Cardiac fibroblast (primary cell): ENCODE data around the gene GOLGA8S.
"Not testable (repeated sequence)": the region's sequence is repeated elsewhere in the genome, so short reads cannot be mapped to it uniquely, and the experiment has no call there.

Source experiments
- DNase-seq, 2 donors: peaks; one replicate each; pipeline versions ENCODE4 v3.0.0 to v3.0.0-alpha.2; 2010; ENCODE audit warnings: low read depth in 2 of 2
- H3K4me3 ChIP-seq, 2 donors: replicated peaks in 1 of 2; 1 replicate in 1 of 2; 2 replicates in 1 of 2; pipeline ENCODE4 v1.5.1; 2011; ENCODE audit warnings: low read depth in 2 of 2, low read length in 2 of 2, mild to moderate bottlenecking in 2 of 2, moderate library complexity in 1 of 2
- CTCF ChIP-seq: IDR thresholded peaks from one replicate; pipeline ENCODE4 v1.5.1; 2011; ENCODE audit warnings: low read depth, mild to moderate bottlenecking, low read length, inconsistent platforms

Gene GOLGA8S

DNA sequence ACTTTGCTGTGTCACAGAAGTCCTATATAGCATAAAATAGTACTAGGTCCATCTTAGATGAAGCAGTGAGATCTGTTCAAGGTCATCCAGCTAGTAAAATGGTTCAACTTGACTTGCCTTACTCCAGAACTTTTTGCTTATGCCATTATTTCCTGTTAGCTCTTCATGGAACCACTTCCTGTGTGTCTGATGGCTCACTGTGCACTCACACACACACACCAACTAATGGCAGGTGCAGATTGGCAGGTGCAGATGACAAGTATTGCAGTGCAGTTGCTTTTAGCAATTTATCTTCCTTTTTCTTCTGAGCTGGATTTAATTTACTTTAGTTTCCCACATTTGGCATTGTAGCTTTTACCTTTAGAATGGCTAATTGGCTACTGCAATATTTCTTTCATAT, 29.8 kb downstream of the GOLGA8S start:
- no peak for TF ChIP-seq CTCF
- no peak overlapping the region for H3K4me3 ChIP-seq
- DNase-seq, result no peak

- no peak for DNase-seq
- no peak for TF ChIP-seq CTCF
These were observed 31.4 kb downstream of the GOLGA8S start for GRCh38 chr15:23385886-23386430.

DNA sequence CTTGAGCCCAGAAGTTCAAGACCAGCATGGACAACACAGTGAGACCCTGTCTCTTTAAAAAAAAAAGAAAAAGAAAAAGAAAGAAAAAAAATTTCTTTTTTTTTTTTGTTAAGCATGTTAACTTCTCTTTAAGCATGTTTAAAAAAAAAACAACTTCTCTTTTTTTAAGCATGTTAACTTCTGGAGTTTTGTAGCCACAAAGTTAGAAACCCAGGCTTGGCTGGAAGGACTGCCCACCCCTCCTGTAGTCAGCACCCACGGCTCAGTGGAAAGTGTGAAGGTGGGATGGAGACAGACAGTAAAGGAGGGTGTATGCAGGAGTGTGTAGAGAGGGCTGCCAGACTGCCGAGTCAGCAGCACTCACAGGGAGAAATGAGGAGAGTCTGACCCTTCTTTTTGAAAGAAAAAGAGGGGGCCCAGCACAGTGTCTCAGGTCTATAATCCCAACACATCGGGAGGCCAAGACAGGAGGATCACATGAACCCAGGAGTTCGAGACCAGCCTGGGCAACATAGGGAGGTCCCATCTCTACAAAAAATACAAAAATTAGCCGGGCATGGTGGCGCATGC, 33.2 kb downstream of the GOLGA8S start:
- no peak for DNase-seq
- no peak overlapping the region for H3K4me3 ChIP-seq
- TF ChIP-seq CTCF, result no peak

More at GRCh38 chr15:23385886-23386430, 31.4 kb downstream of the GOLGA8S start:
- H3K4me3 ChIP-seq, result no peak overlapping the region

- TF ChIP-seq CTCF, result no peak
- DNase-seq, result no peak
- H3K4me3 ChIP-seq, result no peak overlapping the region
These were observed 40.6 kb downstream of the GOLGA8S start for GRCh38 chr15:23395030-23395692.

DNA sequence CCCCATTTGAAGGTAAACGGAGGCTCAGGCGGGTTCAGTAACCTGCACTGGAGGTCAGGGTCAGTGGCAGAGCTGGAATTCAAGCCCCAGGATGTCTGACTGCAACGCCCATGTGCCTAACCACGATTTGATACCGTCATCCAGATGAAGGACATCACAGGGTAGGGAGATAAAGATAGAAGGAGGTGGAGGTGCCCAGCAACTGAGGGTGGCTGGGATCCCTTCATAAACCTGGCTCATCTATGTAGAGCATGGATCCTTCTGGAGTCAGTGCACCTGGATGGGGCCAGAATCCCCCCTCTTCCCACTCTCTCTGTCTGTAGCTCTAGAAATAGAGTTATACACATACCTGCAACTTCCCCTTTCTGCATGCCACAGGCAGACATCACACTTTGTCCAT, 41.3 kb downstream of the GOLGA8S start:
- DNase-seq, result no peak
- H3K4me3 ChIP-seq, result no peak overlapping the region
- TF ChIP-seq CTCF, result no peak

GRCh38 chr15:23397779-23398178, 43.2 kb downstream of the GOLGA8S start:
- no peak for TF ChIP-seq CTCF
- no peak overlapping the region for H3K4me3 ChIP-seq
- no peak for DNase-seq

DNA sequence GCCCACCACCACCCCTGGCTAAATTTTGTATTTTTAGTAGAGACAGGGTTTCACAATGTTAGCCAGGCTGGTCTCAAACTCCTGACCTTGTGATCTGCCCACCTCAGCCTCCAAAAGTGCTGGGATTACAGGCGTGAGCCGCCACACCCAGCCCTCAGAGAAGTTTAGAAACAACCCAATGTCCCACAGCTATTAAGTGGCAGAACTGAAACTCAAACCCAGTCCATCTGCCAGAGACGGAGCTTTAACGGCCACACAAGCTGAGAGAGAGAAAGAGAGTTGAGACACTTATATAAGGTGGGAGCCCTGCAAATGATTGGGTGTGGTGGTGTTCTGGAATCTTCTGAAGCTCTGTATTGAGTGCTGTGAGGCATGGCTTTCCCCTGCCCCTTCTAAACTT, 43.8 kb downstream of the GOLGA8S start:
- H3K4me3 ChIP-seq, DNase-seq: not testable (repeated sequence)

GRCh38 chr15:23399207-23399606, 44.7 kb downstream of the GOLGA8S start:
- DNase-seq, result not testable (repeated sequence)

More at GRCh38 chr15:23399207-23399606, 44.7 kb downstream of the GOLGA8S start:
- H3K4me3 ChIP-seq, result not testable (repeated sequence)
